ENCODE data around the gene EDDM3A. TPM values are rescaled to one million over a fixed set of nuclear protein-coding genes. Genes with fewer than 3 reads are reported as not detected.

Gene EDDM3A
- total and polyA plus RNA-seq, 4 experiments from 2014 or later = not detected

DNA sequence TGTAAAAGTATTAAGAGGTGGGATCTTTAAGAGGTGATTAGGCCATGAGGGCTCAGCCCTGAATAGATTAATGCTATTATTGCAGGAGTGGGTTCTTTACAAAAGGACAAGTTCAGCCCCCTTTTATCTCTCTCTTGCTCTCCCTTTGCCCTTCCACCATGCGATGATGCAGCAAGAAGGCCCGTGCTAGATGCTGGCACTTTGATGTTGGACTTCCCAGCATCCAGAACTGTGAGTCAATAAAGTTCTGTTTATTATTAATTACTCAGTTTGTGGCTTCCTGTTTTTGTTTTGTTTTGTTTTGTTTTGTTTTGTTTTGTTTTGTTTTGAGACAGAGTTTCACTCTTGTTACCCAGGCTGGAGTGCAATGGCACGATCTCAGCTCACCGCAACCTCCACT, 46.9 kb downstream of the EDDM3A start:
- POLR2A ChIA-PET (ENCODE audit: partially characterized antibody) = no interaction called here
- Histone ChIP-seq H3K4me3 (ENCODE audit: low read length in 2 of 2) (no peak overlapping the region), H3K9me3 (ENCODE audit: control insufficient read depth in 1 of 2, low read length in 2 of 2) (no peaks in the 10 kb centered on the region), H3K27ac (ENCODE audit: low read depth, low read length) (no peak overlapping the region), H3K27me3 (ENCODE audit: insufficient read depth, low read length) (no peaks in the 10 kb centered on the region), H3K4me1 (ENCODE audit: insufficient read depth, low read length) (no peaks in the 10 kb centered on the region), H3K36me3 (ENCODE audit: insufficient read depth, low read length) (no peaks in the 10 kb centered on the region)
- peak overlapping the region in 1 of 7 donors; percentile 79 for H3K27ac Mint-ChIP-seq
- no peak overlapping the region for H3K4me3 Mint-ChIP-seq
- DNase-seq = no peak
- no peaks in the 10 kb centered on the region for H3K36me3 Mint-ChIP-seq
- intact Hi-C loops (cut with micrococcal nuclease) = no loop called here
- CTCF ChIA-PET (ENCODE audit: partially characterized antibody) = interaction anchor here (1.4 kb wide), 1 partner anchor 11 kb away, joined by 3 read pairs; the partner anchor contains the start of gene RNASE6
- H3K9me3 Mint-ChIP-seq = no peaks in the 10 kb centered on the region
- H3K4me1 Mint-ChIP-seq = peaks cover 0 to 8% (median 3%) of the 10 kb centered on the region in 4 donors
- H3K27me3 Mint-ChIP-seq = no peaks in the 10 kb centered on the region

DNA sequence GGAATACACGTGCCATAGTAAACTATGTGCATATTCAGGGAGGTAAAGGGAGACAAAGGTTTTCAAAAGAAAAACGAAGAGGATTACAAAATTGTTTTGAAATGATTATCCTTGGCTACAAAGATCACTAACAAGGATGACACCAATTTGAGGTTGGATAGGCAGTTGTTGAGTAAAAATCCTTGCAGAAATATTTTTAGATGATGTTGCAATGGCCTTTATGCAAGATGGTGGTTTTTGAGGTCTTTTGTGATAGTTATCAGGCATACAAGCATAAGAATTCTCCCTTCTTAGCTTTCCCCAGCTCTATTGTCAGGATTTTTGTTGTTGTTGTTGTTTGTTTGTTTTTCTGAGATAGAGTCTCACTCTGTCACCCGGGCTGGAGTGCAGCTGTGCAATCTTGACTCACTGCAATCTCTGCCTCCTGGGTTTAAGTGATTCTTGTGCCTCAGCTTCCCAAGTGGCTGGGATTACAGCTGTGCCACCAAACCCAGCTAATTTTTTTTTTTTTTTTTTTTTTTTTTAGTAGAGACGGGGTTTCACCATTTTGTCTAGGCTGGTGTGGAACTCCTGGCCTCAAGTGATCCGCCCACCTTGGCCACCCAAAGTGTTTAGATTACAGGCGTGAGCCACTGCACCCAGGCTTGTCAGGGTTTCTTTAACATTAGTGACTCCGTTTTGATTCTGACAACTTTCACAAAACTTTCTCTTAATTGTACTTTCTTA, 49.1 kb downstream of the EDDM3A start:
- Histone ChIP-seq H3K4me3 (ENCODE audit: low read length in 2 of 2) (no peak overlapping the region), H3K36me3 (ENCODE audit: insufficient read depth, low read length) (no peaks in the 10 kb centered on the region), H3K4me1 (ENCODE audit: insufficient read depth, low read length) (no peaks in the 10 kb centered on the region), H3K9me3 (ENCODE audit: control insufficient read depth in 1 of 2, low read length in 2 of 2) (no peaks in the 10 kb centered on the region), H3K27me3 (ENCODE audit: insufficient read depth, low read length) (no peaks in the 10 kb centered on the region), H3K27ac (ENCODE audit: low read depth, low read length) (no peak overlapping the region)
- ChIA-PET CTCF (ENCODE audit: partially characterized antibody) (no interaction called here), POLR2A (ENCODE audit: partially characterized antibody) (no interaction called here)
- Mint-ChIP-seq H3K27ac (no peak overlapping the region), H3K4me1 (peaks cover 0 to 1% (median 0%) of the 10 kb centered on the region in 4 donors), H3K4me3 (no peak overlapping the region), H3K36me3 (no peaks in the 10 kb centered on the region), H3K9me3 (no peaks in the 10 kb centered on the region), H3K27me3 (peaks cover 1 to 5% of the 10 kb centered on the region in 2 donors)
- no peak for DNase-seq
- intact Hi-C loops (cut with micrococcal nuclease) = no loop called here

DNA sequence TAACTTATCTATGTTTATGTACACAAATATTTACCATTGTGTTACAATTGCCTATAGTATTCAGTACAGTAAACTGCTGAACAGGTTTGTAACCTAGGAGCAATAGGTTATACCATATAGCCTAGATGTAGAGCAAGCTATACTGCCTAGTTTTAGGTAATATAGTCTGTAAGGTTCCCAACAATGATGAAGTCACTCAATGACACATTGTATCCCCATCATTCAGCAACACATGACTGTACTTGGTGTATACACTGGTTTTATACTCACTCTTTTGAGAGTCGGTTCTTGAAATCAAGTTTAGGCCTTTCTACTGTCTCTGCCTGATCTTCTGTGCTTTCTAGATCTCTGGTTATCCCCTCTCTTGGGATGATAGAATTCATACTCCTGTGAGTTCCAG, 51.5 kb downstream of the EDDM3A start:
- intact Hi-C loops (cut with micrococcal nuclease) = no loop called here
- no peaks in the 10 kb centered on the region for H3K36me3 Mint-ChIP-seq
- no peak overlapping the region for H3K4me3 Mint-ChIP-seq
- H3K27ac Mint-ChIP-seq = no peak overlapping the region
- no peak overlapping the region for H3K27ac ChIP-seq (ENCODE audit: low read depth, low read length)
- peaks cover 3 to 11% of the 10 kb centered on the region in 2 donors for H3K27me3 Mint-ChIP-seq
- H3K4me1 Mint-ChIP-seq = peaks cover 0 to 4% (median 3%) of the 10 kb centered on the region in 4 donors
- H3K4me1 ChIP-seq (ENCODE audit: insufficient read depth, low read length) = no peaks in the 10 kb centered on the region
- no peaks in the 10 kb centered on the region for H3K27me3 ChIP-seq (ENCODE audit: insufficient read depth, low read length)
- H3K9me3 ChIP-seq (ENCODE audit: control insufficient read depth in 1 of 2, low read length in 2 of 2) = no peaks in the 10 kb centered on the region
- ChIA-PET CTCF (ENCODE audit: partially characterized antibody) (interaction anchor here (1.0 to 1.4 kb wide), 2 partner anchors 61 to 76 kb away, joined by 3 read pairs; no protein-coding TSS in a partner anchor), POLR2A (ENCODE audit: partially characterized antibody) (no interaction called here)
- H3K4me3 ChIP-seq (ENCODE audit: low read length in 2 of 2) = no peak overlapping the region
- no peaks in the 10 kb centered on the region for H3K9me3 Mint-ChIP-seq
- no peaks in the 10 kb centered on the region for H3K36me3 ChIP-seq (ENCODE audit: insufficient read depth, low read length)
- no peak for DNase-seq

Other genes with a start within 250 kb of the EDDM3A start
- 1 to 10 TPM; 1.2 to 1.4 TPM for gene RNASE10, start 240.3 kb upstream of the EDDM3A start, total RNA-seq
- gene RNASE10, start 240.3 kb upstream of the EDDM3A start, polyA plus RNA-seq = not detected
- gene RNASE9, start 184.8 kb upstream of the EDDM3A start, total RNA-seq = not detected
- not detected for gene RNASE9, start 184.8 kb upstream of the EDDM3A start, polyA plus RNA-seq
- gene RNASE11, start 157.9 kb upstream of the EDDM3A start, total RNA-seq = not detected
- gene RNASE11, start 157.9 kb upstream of the EDDM3A start, polyA plus RNA-seq = not detected
- gene RNASE12, start 154.5 kb upstream of the EDDM3A start, total RNA-seq = not detected
- gene RNASE12, start 154.5 kb upstream of the EDDM3A start, polyA plus RNA-seq = not detected
- gene OR6S1, start 104.2 kb upstream of the EDDM3A start, total RNA-seq = not detected
- not detected for gene OR6S1, start 104.2 kb upstream of the EDDM3A start, polyA plus RNA-seq
- gene RNASE4, start 61.3 kb upstream of the EDDM3A start, total RNA-seq = 1 to 10 TPM; 2.1 to 2.6 TPM
- gene RNASE4, start 61.3 kb upstream of the EDDM3A start, polyA plus RNA-seq = 1 to 10 TPM; 1.6 to 2.5 TPM
- 1 to 10 TPM; 1.1 to 1.3 TPM for gene ANG, start 57.1 kb upstream of the EDDM3A start, total RNA-seq
- 1 to 10 TPM; 1.4 to 2.8 TPM for gene ANG, start 57.1 kb upstream of the EDDM3A start, polyA plus RNA-seq
- not detected for gene EDDM3B, start 22.5 kb downstream of the EDDM3A start, total RNA-seq
- gene EDDM3B, start 22.5 kb downstream of the EDDM3A start, polyA plus RNA-seq = not detected
- 1 to 10 TPM; 4.5 to 4.8 TPM for gene RNASE6, start 35.4 kb downstream of the EDDM3A start, total RNA-seq
- 10 to 100 TPM; 11.8 to 15.8 TPM for gene RNASE6, start 35.4 kb downstream of the EDDM3A start, polyA plus RNA-seq
- gene RNASE1, start 57.0 kb downstream of the EDDM3A start, total RNA-seq = 1 to 10 TPM; 4.9 to 5.3 TPM
- not detected for gene RNASE1, start 57.0 kb downstream of the EDDM3A start, polyA plus RNA-seq
- not detected for gene RNASE3, start 145.5 kb downstream of the EDDM3A start, total RNA-seq
- not detected for gene RNASE3, start 145.5 kb downstream of the EDDM3A start, polyA plus RNA-seq
- gene RNASE2, start 209.6 kb downstream of the EDDM3A start, total RNA-seq = not detected
- gene RNASE2, start 209.6 kb downstream of the EDDM3A start, polyA plus RNA-seq = not detected
- gene METTL17, start 244.1 kb downstream of the EDDM3A start, total RNA-seq = 100 to 1,000 TPM; 119 to 125 TPM
- gene METTL17, start 244.1 kb downstream of the EDDM3A start, polyA plus RNA-seq = 10 to 100 TPM; 36.9 to 42.0 TPM

Data from CD4-positive, alpha-beta memory T cell (primary cell).